IMR-90 (cell line): Measurements from ENCODE around the gene FOXL3. TPM values are rescaled to one million over a fixed set of nuclear protein-coding genes. Genes with fewer than 3 reads are reported as not detected.

Source experiments
- ATAC-seq: fragments of 200-7000 bp; cut with Tn5 transposase; 2 replicates; pipeline ENCODE4 v1.9.1; 2020; ENCODE audit warnings: low read depth, mild to moderate bottlenecking, moderate library complexity
- BruUV-seq: library from RNA; stranded (reverse); fragments of 400-500 nt; replicated peaks from 2 replicates; lab custom pipeline; 2021; lab: Mats Ljungman, UMichigan
- CTCF ChIA-PET: fragments of 300-600 bp; formaldehyde crosslinking; extraction: SDS; loops from one replicate; lab custom pipeline; 2021; ENCODE audit warnings: antibody characterized with exemption; lab: Yijun Ruan, JAX
- POLR2A ChIA-PET: fragments of 300-600 bp; sonication (Branson Sonifier 250); formaldehyde crosslinking; loops from one replicate; lab custom pipeline; 2022; ENCODE audit warnings: antibody characterized with exemption; ENCODE audit not compliant: unreplicated experiment; lab: Charles Lee
- DNase-seq: peaks from one replicate; pipeline ENCODE4 v3.0.0; 2013
- H2AFZ ChIP-seq: replicated peaks from 2 replicates; pipeline ENCODE3; 2013; ENCODE audit warnings: low read length, mild to moderate bottlenecking; ENCODE audit not compliant: poor library complexity
- H2AK5ac ChIP-seq: 2 replicates; pipeline ENCODE4 v1.6.1; 2013; ENCODE audit warnings: low read depth, low read length, inconsistent platforms
- H2AK9ac ChIP-seq: replicated peaks from 2 replicates; pipeline ENCODE3; 2013; ENCODE audit warnings: mild to moderate bottlenecking, low read depth, low read length, moderate library complexity; ENCODE audit not compliant: poor library complexity
- H2BK120ac ChIP-seq: 2 replicates; pipeline ENCODE4 v1.6.1; 2013; ENCODE audit warnings: low read depth, low read length, inconsistent platforms
- H2BK15ac ChIP-seq: 3 replicates; pipeline ENCODE4 v1.6.1; 2013; ENCODE audit warnings: low read depth, low read length, inconsistent platforms
- H2BK20ac ChIP-seq: 2 replicates; pipeline ENCODE4 v1.6.1; 2013; ENCODE audit warnings: low read depth, mild to moderate bottlenecking, inconsistent platforms, low read length, moderate library complexity
- H2BK5ac ChIP-seq: 2 replicates; pipeline ENCODE4 v1.6.1; 2013; ENCODE audit warnings: mild to moderate bottlenecking, low read depth, low read length, inconsistent platforms; ENCODE audit not compliant: poor library complexity, severe bottlenecking
- H3K14ac ChIP-seq: replicated peaks from 2 replicates; pipeline ENCODE4 v1.6.1; 2013; ENCODE audit warnings: low read depth, low read length, inconsistent platforms
- H3K18ac ChIP-seq: 2 replicates; pipeline ENCODE4 v1.6.1; 2013; ENCODE audit warnings: low read depth, low read length, control low read depth
- H3K23ac ChIP-seq: 2 replicates; pipeline ENCODE4 v1.6.1; 2013; ENCODE audit warnings: low read depth, low read length, inconsistent platforms
- H3K27ac ChIP-seq: 2 replicates; pipeline ENCODE4 v1.5.1; 2013; ENCODE audit warnings: mild to moderate bottlenecking, control low read depth, low read length; ENCODE audit not compliant: insufficient read depth
- H3K27me3 ChIP-seq: 2 replicates; pipeline ENCODE4 v1.6.1; 2013; ENCODE audit warnings: low read length; ENCODE audit not compliant: control insufficient read depth, insufficient read depth
- H3K36me3 ChIP-seq: 2 replicates; pipeline ENCODE4 v1.6.1; 2013; ENCODE audit warnings: low read length, mixed read lengths; ENCODE audit not compliant: control insufficient read depth, insufficient read depth
- H3K4ac ChIP-seq: 2 replicates; pipeline ENCODE4 v1.6.1; 2013; ENCODE audit warnings: low read depth, low read length, inconsistent platforms
- H3K4me1 ChIP-seq: 2 replicates; pipeline ENCODE4 v1.6.1; 2013; ENCODE audit warnings: low read length, mixed read lengths; ENCODE audit not compliant: control insufficient read depth, insufficient read depth
- H3K4me2 ChIP-seq: 2 replicates; pipeline ENCODE4 v1.6.1; 2013; ENCODE audit warnings: low read depth, mild to moderate bottlenecking, control low read depth, low read length, moderate library complexity
- H3K4me3 ChIP-seq: 2 replicates; pipeline ENCODE4 v1.5.1; 2013; ENCODE audit warnings: low read depth, mild to moderate bottlenecking, control low read depth, low read length, moderate library complexity; ENCODE audit not compliant: insufficient read depth
- H3K56ac ChIP-seq: 2 replicates; pipeline ENCODE4 v1.6.1; 2013; ENCODE audit warnings: low read length, inconsistent platforms; ENCODE audit not compliant: insufficient read depth; ENCODE audit errors: extremely low read depth
- H3K79me1 ChIP-seq, 2 experiments: 2 replicates each; pipeline ENCODE4 v1.6.1; 2013; ENCODE audit warnings: low read length in 2 of 2, inconsistent platforms in 1 of 2, low read depth in 1 of 2
- H3K9ac ChIP-seq: 2 replicates; pipeline ENCODE4 v1.6.1; 2013; ENCODE audit warnings: low read depth, low read length, control low read depth
- H3K9me1 ChIP-seq: 2 replicates; pipeline ENCODE4 v1.6.1; 2013; ENCODE audit warnings: low read length, inconsistent platforms; ENCODE audit not compliant: insufficient read depth
- H3K9me3 ChIP-seq: 2 replicates; pipeline ENCODE4 v1.6.1; 2013; ENCODE audit warnings: low read length; ENCODE audit not compliant: control insufficient read depth, insufficient read depth
- H4K20me1 ChIP-seq: 2 replicates; pipeline ENCODE4 v1.6.1; 2013; ENCODE audit warnings: low read length, inconsistent platforms; ENCODE audit not compliant: insufficient read depth
- H4K5ac ChIP-seq: 2 replicates; pipeline ENCODE4 v1.6.1; 2013; ENCODE audit warnings: mild to moderate bottlenecking, low read depth, low read length, control low read depth
- H4K8ac ChIP-seq, 2 experiments: 2 replicates each; pipeline ENCODE4 v1.6.1; 2013; ENCODE audit warnings: low read depth in 2 of 2, low read length in 2 of 2, control low read depth in 1 of 2, inconsistent platforms in 1 of 2
- H4K91ac ChIP-seq: 2 replicates; pipeline ENCODE4 v1.6.1; 2013; ENCODE audit warnings: low read depth, low read length, inconsistent platforms; ENCODE audit not compliant: insufficient read depth
- BHLHE40 ChIP-seq: fragments of 150-350 bp; IDR thresholded peaks from 2 replicates; pipeline ENCODE4 v1.6.1; 2016; ENCODE audit warnings: mild to moderate bottlenecking, low read depth, low read length
- FOS ChIP-seq: fragments of 150-350 bp; IDR thresholded peaks from 2 replicates; pipeline ENCODE4 v1.6.1; 2016; ENCODE audit warnings: low read depth, low read length
- MAFK ChIP-seq: IDR thresholded peaks from 2 replicates; pipeline ENCODE4 v1.6.1; 2012; ENCODE audit warnings: low read depth, low read length, improper control_type of control experiment
- MAZ ChIP-seq: IDR thresholded peaks from 2 replicates; pipeline ENCODE4 v1.6.1; 2012; ENCODE audit warnings: low read depth, mild to moderate bottlenecking, low read length, improper control_type of control experiment, moderate library complexity, borderline replicate concordance
- MXI1 ChIP-seq: IDR thresholded peaks from 2 replicates; pipeline ENCODE4 v1.6.1; 2012; ENCODE audit warnings: low read depth, mild to moderate bottlenecking, low read length, moderate library complexity, borderline replicate concordance
- NFE2L2 ChIP-seq: fragments of 150-350 bp; IDR thresholded peaks from 2 replicates; pipeline ENCODE4 v1.6.1; 2016; ENCODE audit warnings: low read depth, mild to moderate bottlenecking, low read length
- POLR2A ChIP-seq: IDR thresholded peaks from 2 replicates; pipeline ENCODE4 v1.6.1; 2012; ENCODE audit warnings: mild to moderate bottlenecking, low read depth, low read length
- RAD21 ChIP-seq: IDR thresholded peaks from 2 replicates; pipeline ENCODE4 v1.6.1; 2012; ENCODE audit warnings: low read length, improper control_type of control experiment
- RFX5 ChIP-seq: IDR thresholded peaks from 2 replicates; pipeline ENCODE4 v1.8.0; 2012; ENCODE audit warnings: low read depth, mild to moderate bottlenecking, low read length, moderate library complexity
- SMC3 ChIP-seq: fragments of 150-350 bp; IDR thresholded peaks from 2 replicates; pipeline ENCODE4 v1.6.1; 2016; ENCODE audit warnings: low read depth, mild to moderate bottlenecking, antibody characterized with exemption, low read length, moderate library complexity
- WGBS, 2 experiments: methylation state at CpG; one replicate each; pipeline versions ENCODE4 v1.1.5 to v1.1.7; 2013; ENCODE audit warnings: missing lambda C conversion rate in 2 of 2; ENCODE audit not compliant: insufficient read length in 1 of 2; ENCODE audit errors: extremely low coverage in 2 of 2; 5-methylcytosine and 5-hydroxymethylcytosine counted together
- dilution Hi-C: fragments of 300-500 bp; cut with HindIII; formaldehyde crosslinking; loops from one replicate; pipeline ENCODE4 v1.14.3; 2018; ENCODE audit warnings: low sequenced_read_pairs; ENCODE audit not compliant: unreplicated experiment
- in situ Hi-C: fragments of 300-500 bp; cut with MboI; formaldehyde crosslinking; loops from 3 replicates; pipeline ENCODE4 v1.14.3; 2019; ENCODE audit warnings: low sequenced_read_pairs, inconsistent platforms, mixed read lengths
- intact Hi-C: fragments of 100-400 bp; cut with micrococcal nuclease; formaldehyde crosslinking; loops from 2 replicates; pipeline ENCODE4 v1.10.0; 2022
- polyA plus RNA-seq, 3 experiments: library from polyadenylated mRNA; depleted of rRNA; stranded (reverse); fragments of >200 nt; gene quantifications; 2 replicates each; pipeline ENCODE4 v1.2.3, GENCODE V29; 2012; ENCODE audit warnings: low replicate concordance in 1 of 3
- total RNA-seq: library from RNA; depleted of rRNA; stranded (reverse); fragments of >200 nt; gene quantifications from 2 replicates; pipeline ENCODE4 v1.2.3, GENCODE V29; 2012
- TF ChIP-seq, protein P1 (sequence below): fragments of 150-350 bp; IDR thresholded peaks from 2 replicates; pipeline ENCODE4 v1.6.1; 2017; ENCODE audit warnings: mild to moderate bottlenecking, antibody characterized with exemption, low read length, low read depth

The FOXL3 gene
- total and polyA plus RNA-seq, 2 of the 4 experiments (the other 2 are of a cell fraction) = not detected

DNA sequence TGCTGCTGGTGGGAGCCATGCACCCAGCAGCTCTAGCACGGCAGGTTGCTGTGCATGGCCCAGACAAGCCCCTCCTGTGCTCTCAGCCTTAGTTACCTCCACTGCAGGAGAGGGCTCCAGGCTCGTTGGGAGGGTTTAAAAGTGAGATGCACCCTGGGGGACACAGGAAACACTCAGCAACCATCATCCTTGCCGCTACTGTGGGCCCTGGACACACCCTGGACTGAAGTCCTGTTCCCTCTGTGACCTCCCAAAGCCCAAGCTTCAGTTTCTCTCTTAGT, 49.0 kb downstream of the FOXL3 start:
- no TSS peak for BruUV-seq
- no CpG with 5 or more reads among the region's 3 CpGs for WGBS, 2 experiments
- Histone ChIP-seq H2AK5ac (no peak overlapping the region), H3K9ac (no peak overlapping the region), H3K18ac (no peak overlapping the region), H2BK15ac (no peak overlapping the region), H2BK5ac (no peak overlapping the region), H3K4ac (no peak overlapping the region), H4K5ac (no peak overlapping the region), H2BK20ac (no peak overlapping the region), H3K9me3 (no peaks in the 10 kb centered on the region), H4K91ac (no peak overlapping the region), H3K56ac (no peak overlapping the region), H2AK9ac (no peak overlapping the region), H2BK120ac (no peak overlapping the region), H4K8ac (no peak overlapping the region), H3K14ac (no peak overlapping the region), H3K27me3 (peaks cover 30% of the 10 kb centered on the region), H3K36me3 (no peaks in the 10 kb centered on the region), H3K9me1 (no peaks in the 10 kb centered on the region), H3K27ac (no peak overlapping the region), H2AFZ (no peak overlapping the region), H3K79me1 (no peaks in the 10 kb centered on the region), H3K4me1 (no peaks in the 10 kb centered on the region), H4K20me1 (no peaks in the 10 kb centered on the region; the same call in 1 of the 2 replicates), H3K4me3 (no peak overlapping the region), H3K23ac (no peak overlapping the region), H3K4me2 (no peak overlapping the region)
- DNase-seq (no peak), ATAC-seq (no peak)
- ChIA-PET CTCF (no interaction called here), POLR2A (no interaction called here)
- intact Hi-C loops = no loop called here
- TF ChIP-seq, protein P1, sequence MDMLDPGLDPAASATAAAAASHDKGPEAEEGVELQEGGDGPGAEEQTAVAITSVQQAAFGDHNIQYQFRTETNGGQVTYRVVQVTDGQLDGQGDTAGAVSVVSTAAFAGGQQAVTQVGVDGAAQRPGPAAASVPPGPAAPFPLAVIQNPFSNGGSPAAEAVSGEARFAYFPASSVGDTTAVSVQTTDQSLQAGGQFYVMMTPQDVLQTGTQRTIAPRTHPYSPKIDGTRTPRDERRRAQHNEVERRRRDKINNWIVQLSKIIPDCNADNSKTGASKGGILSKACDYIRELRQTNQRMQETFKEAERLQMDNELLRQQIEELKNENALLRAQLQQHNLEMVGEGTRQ = no peak
- TF ChIP-seq MAFK = no peak
- no peak for TF ChIP-seq RFX5
- no peak for TF ChIP-seq NFE2L2
- TF ChIP-seq POLR2A = no peak
- no peak for TF ChIP-seq FOS
- no peak for TF ChIP-seq RAD21
- no peak for TF ChIP-seq MAZ
- TF ChIP-seq MXI1 = no peak
- TF ChIP-seq SMC3 = no peak
- no peak for TF ChIP-seq BHLHE40
- in situ Hi-C loops = no loop called here
- dilution Hi-C loops = no loop called here
